GM12878 (cell line): Measurements from ENCODE around the gene FLT1. TPM values are rescaled to one million over a fixed set of nuclear protein-coding genes. Genes with fewer than 3 reads are reported as not detected.

Source experiments
- BCL11A ChIP-seq: IDR thresholded peaks from 2 replicates; pipeline ENCODE4 v1.6.1; 2011; ENCODE audit warnings: low read depth, low read length
- HDAC2 ChIP-seq: fragments of 200-600 bp; sonication (generic); IDR thresholded peaks from 2 replicates; pipeline ENCODE4 v1.6.1; 2017
- HDAC6 ChIP-seq: fragments of 200-600 bp; sonication (generic); IDR thresholded peaks from one replicate; pipeline ENCODE4 v1.8.0; 2017; ENCODE audit warnings: antibody characterized with exemption; ENCODE audit not compliant: unreplicated experiment
- IKZF1 ChIP-seq: fragments of 450-650 bp; conservative IDR thresholded peaks from 2 replicates; pipeline ENCODE4 v1.6.1; 2017; ENCODE audit warnings: antibody characterized with exemption, mild to moderate bottlenecking
- NFXL1 ChIP-seq: fragments of 450-650 bp; IDR thresholded peaks from 2 replicates; pipeline ENCODE4 v1.6.1; 2017; ENCODE audit warnings: antibody characterized with exemption, mild to moderate bottlenecking, borderline replicate concordance
- NFYB ChIP-seq: IDR thresholded peaks from 2 replicates; pipeline ENCODE4 v1.6.1; 2011; ENCODE audit warnings: low read depth, mild to moderate bottlenecking, low read length, improper control_type of control experiment, moderate library complexity; ENCODE audit not compliant: insufficient read depth
- NR2C1 ChIP-seq: fragments of 450-650 bp; IDR thresholded peaks from 2 replicates; pipeline ENCODE4 v1.6.1; 2017; ENCODE audit warnings: antibody characterized with exemption, mild to moderate bottlenecking, moderate library complexity
- RELA ChIP-seq: fragments of 450-650 bp; IDR thresholded peaks from 2 replicates; pipeline ENCODE4 v1.8.0; 2014; ENCODE audit warnings: borderline replicate concordance; ENCODE audit not compliant: partially characterized antibody
- RFX5 ChIP-seq: IDR thresholded peaks from 2 replicates; pipeline ENCODE4 v1.6.1; 2011; ENCODE audit warnings: low read depth, low read length, improper control_type of control experiment
- SIX5 ChIP-seq: IDR thresholded peaks from 2 replicates; pipeline ENCODE4 v1.6.1; 2011; ENCODE audit warnings: mild to moderate bottlenecking, low read depth, low read length, moderate library complexity; ENCODE audit not compliant: severe bottlenecking
- SKIL ChIP-seq: fragments of 450-650 bp; IDR thresholded peaks from 2 replicates; pipeline ENCODE4 v1.6.1; 2017; ENCODE audit warnings: mild to moderate bottlenecking, low read depth, inconsistent platforms; ENCODE audit not compliant: poor library complexity, severe bottlenecking
- SPI1 ChIP-seq: IDR thresholded peaks from 2 replicates; pipeline ENCODE4 v1.6.1; 2011; ENCODE audit warnings: low read depth, mild to moderate bottlenecking, low read length, moderate library complexity, borderline replicate concordance; ENCODE audit not compliant: insufficient read depth
- STAT1 ChIP-seq: fragments of 450-650 bp; conservative IDR thresholded peaks from 2 replicates; pipeline ENCODE4 v1.6.1; 2014; ENCODE audit warnings: antibody characterized with exemption, mild to moderate bottlenecking
- TBL1XR1 ChIP-seq: IDR thresholded peaks from 2 replicates; pipeline ENCODE4 v1.6.1; 2012; ENCODE audit warnings: low read depth, low read length, improper control_type of control experiment
- ZNF217 ChIP-seq: fragments of 450-650 bp; IDR thresholded peaks from 2 replicates; pipeline ENCODE4 v1.6.1; 2017; ENCODE audit warnings: antibody characterized with exemption, mild to moderate bottlenecking
- polyA plus RNA-seq, 11 experiments: library from polyadenylated mRNA; depleted of rRNA in 4 of 11; unstranded in 6 of 11; stranded (reverse) in 5 of 11; fragments of >200 nt; fragmentation: Nextera tagmentation in 4 of 11; fragmentation: Illumina TruSeq in 1 of 11; extraction: Ambion mirVana in 4 of 11; extraction: Trizol in 1 of 11; gene quantifications; 1 replicate in 1 of 11; 2 replicates in 10 of 11; pipeline versions ENCODE4 v1.2.1 to v1.2.3, GENCODE V29; 2011 to 2016; ENCODE audit warnings: inconsistent platforms in 2 of 11, missing spikeins in 2 of 11, low read depth in 1 of 11
- total RNA-seq, 4 experiments: library from RNA; depleted of rRNA in 3 of 4; stranded (reverse); fragments of >200 nt in 3 of 4; fragmentation: Illumina TruSeq in 1 of 4; extraction: Trizol in 1 of 4; gene quantifications; 2 replicates each; pipeline versions ENCODE4 v1.2.1 to v1.2.3, GENCODE V29; 2013 to 2021
- TF ChIP-seq, protein P1 (sequence below): IDR thresholded peaks from 2 replicates; pipeline ENCODE4 v1.6.1; 2011; ENCODE audit warnings: borderline replicate concordance, low read depth, mild to moderate bottlenecking, moderate library complexity, mixed read lengths, low read length; ENCODE audit not compliant: insufficient read depth; ENCODE audit errors: extremely low read length
- TF ChIP-seq, protein P2 (sequence below), 3 experiments: IDR thresholded peaks in 2 of 3; conservative IDR thresholded peaks in 1 of 3; 2 replicates each; pipeline ENCODE4 v1.5.1; 2011; ENCODE audit warnings: low read depth in 3 of 3, low read length in 3 of 3, mild to moderate bottlenecking in 3 of 3, control low read depth in 2 of 3, moderate library complexity in 2 of 3, inconsistent platforms in 1 of 3, mixed read lengths in 1 of 3; ENCODE audit not compliant: control insufficient read depth in 2 of 3, insufficient read depth in 1 of 3; ENCODE audit errors: extremely low read depth in 1 of 3
- TF ChIP-seq, protein P3 (sequence below): fragments of 150-350 bp; IDR thresholded peaks from 2 replicates; pipeline ENCODE4 v1.6.1; 2014; ENCODE audit warnings: mild to moderate bottlenecking, low read depth, low read length
- TF ChIP-seq, protein P4 (sequence below): IDR thresholded peaks from 2 replicates; pipeline ENCODE4 v1.6.1; 2012; ENCODE audit warnings: low read depth, low read length, improper control_type of control experiment
- TF ChIP-seq, protein P5 (sequence below): IDR thresholded peaks from 2 replicates; pipeline ENCODE4 v1.6.1; 2011; ENCODE audit warnings: low read depth, low read length, improper control_type of control experiment, borderline replicate concordance

FLT1 gene
- total and polyA plus RNA-seq, 10 of the 15 experiments (the other 5 are each of a cell fraction or from before 2014, with no cell fraction given), result 0.55 to 5.6 (median 0.84) TPM

DNA sequence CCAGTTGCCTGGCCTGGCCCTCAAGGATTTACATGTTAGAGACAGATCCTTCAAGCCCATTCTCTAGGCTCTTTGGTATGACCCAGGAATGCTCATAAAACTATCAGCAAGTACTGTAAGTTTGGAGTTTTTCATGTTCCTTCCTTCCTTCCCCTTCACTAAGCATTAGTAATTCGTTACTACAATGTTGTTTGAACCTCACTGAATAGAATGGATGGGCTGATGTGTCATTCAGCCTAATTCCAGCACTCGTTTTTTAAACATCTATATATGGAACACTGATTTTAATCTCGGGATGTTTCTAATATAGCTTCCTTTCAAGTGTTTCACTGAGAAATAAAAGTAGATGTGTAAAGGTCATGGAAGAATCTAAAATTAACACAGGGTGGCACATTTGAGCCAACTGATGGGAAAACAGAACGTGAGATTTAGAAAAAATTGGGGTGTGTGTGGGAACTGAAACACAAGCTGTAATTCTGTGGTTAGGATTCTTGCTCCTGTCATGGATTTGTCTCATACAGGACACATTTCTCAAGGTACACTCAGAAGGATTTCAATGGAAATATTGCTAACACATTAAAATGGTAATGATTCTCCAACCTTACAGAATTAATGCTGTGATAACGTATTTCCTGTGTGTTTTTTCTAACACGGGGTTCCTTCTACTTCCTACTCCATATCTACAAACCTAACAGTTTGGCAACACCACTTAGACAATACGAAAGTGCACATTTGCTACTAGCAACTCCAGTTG is 93.4 kb downstream of the FLT1 start (continued):
- TF ChIP-seq, protein P1, sequence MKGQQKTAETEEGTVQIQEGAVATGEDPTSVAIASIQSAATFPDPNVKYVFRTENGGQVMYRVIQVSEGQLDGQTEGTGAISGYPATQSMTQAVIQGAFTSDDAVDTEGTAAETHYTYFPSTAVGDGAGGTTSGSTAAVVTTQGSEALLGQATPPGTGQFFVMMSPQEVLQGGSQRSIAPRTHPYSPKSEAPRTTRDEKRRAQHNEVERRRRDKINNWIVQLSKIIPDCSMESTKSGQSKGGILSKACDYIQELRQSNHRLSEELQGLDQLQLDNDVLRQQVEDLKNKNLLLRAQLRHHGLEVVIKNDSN, result no peak
- TF ChIP-seq SPI1 (no peak), HDAC6 (no peak), SKIL (no peak), SIX5 (no peak), ZNF217 (no peak), HDAC2 (no peak), RFX5 (no peak), TBL1XR1 (no peak), NFXL1 (no peak), NR2C1 (no peak), STAT1 (no peak), RELA (no peak), IKZF1 (peak; percentile 72), NFYB (no peak), BCL11A (no peak)
- TF ChIP-seq, protein P2, sequence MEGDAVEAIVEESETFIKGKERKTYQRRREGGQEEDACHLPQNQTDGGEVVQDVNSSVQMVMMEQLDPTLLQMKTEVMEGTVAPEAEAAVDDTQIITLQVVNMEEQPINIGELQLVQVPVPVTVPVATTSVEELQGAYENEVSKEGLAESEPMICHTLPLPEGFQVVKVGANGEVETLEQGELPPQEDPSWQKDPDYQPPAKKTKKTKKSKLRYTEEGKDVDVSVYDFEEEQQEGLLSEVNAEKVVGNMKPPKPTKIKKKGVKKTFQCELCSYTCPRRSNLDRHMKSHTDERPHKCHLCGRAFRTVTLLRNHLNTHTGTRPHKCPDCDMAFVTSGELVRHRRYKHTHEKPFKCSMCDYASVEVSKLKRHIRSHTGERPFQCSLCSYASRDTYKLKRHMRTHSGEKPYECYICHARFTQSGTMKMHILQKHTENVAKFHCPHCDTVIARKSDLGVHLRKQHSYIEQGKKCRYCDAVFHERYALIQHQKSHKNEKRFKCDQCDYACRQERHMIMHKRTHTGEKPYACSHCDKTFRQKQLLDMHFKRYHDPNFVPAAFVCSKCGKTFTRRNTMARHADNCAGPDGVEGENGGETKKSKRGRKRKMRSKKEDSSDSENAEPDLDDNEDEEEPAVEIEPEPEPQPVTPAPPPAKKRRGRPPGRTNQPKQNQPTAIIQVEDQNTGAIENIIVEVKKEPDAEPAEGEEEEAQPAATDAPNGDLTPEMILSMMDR (IDR thresholded peaks at IDR 0.05 in 2 of 3, conservative IDR thresholded peaks at IDR 0.05 in 1 of 3; ENCODE audit: control insufficient read depth in 2 of 3, extremely low read depth in 1 of 3, insufficient read depth in 1 of 3, low read depth in 3 of 3, low read length in 3 of 3), result peak in 2 of 3 experiments; percentile 13 to 20; a peak in 2 of 6 replicates
- TF ChIP-seq, protein P3, sequence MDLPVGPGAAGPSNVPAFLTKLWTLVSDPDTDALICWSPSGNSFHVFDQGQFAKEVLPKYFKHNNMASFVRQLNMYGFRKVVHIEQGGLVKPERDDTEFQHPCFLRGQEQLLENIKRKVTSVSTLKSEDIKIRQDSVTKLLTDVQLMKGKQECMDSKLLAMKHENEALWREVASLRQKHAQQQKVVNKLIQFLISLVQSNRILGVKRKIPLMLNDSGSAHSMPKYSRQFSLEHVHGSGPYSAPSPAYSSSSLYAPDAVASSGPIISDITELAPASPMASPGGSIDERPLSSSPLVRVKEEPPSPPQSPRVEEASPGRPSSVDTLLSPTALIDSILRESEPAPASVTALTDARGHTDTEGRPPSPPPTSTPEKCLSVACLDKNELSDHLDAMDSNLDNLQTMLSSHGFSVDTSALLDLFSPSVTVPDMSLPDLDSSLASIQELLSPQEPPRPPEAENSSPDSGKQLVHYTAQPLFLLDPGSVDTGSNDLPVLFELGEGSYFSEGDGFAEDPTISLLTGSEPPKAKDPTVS, result no peak
- TF ChIP-seq, protein P4, sequence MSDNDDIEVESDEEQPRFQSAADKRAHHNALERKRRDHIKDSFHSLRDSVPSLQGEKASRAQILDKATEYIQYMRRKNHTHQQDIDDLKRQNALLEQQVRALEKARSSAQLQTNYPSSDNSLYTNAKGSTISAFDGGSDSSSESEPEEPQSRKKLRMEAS, result no peak
- TF ChIP-seq, protein P5, sequence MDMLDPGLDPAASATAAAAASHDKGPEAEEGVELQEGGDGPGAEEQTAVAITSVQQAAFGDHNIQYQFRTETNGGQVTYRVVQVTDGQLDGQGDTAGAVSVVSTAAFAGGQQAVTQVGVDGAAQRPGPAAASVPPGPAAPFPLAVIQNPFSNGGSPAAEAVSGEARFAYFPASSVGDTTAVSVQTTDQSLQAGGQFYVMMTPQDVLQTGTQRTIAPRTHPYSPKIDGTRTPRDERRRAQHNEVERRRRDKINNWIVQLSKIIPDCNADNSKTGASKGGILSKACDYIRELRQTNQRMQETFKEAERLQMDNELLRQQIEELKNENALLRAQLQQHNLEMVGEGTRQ, result no peak
